GM23248 (cell line): ENCODE results near the gene BTBD16. TPM values are rescaled to one million over a fixed set of nuclear protein-coding genes. Genes with fewer than 3 reads are reported as not detected.

Experiments
- DNase-seq: peaks from one replicate; pipeline ENCODE4 v3.0.0-alpha.2; 2015
- H2AFZ ChIP-seq: fragments of 200-600 bp; sonication (generic); 2 replicates; pipeline ENCODE4 v1.6.1; 2016; ENCODE audit warnings: antibody characterized with exemption
- H3F3A ChIP-seq: fragments of 200-600 bp; sonication (generic); 2 replicates; pipeline ENCODE4 v1.6.1; 2016; ENCODE audit warnings: mild to moderate bottlenecking, antibody characterized with exemption, mixed run types; ENCODE audit not compliant: insufficient read depth
- H3K27ac ChIP-seq: fragments of 200-600 bp; sonication (generic); 2 replicates; pipeline ENCODE4 v1.5.1; 2016; ENCODE audit warnings: mild to moderate bottlenecking
- H3K27me3 ChIP-seq: fragments of 200-600 bp; sonication (generic); replicated peaks from 2 replicates; pipeline ENCODE4 v1.6.1; 2016; ENCODE audit warnings: mild to moderate bottlenecking; ENCODE audit not compliant: insufficient read depth
- H3K36me3 ChIP-seq: fragments of 200-600 bp; sonication (generic); 2 replicates; pipeline ENCODE4 v1.6.1; 2016; ENCODE audit warnings: low read depth, mild to moderate bottlenecking
- H3K4me1 ChIP-seq: fragments of 200-600 bp; sonication (generic); 2 replicates; pipeline ENCODE4 v1.6.1; 2016; ENCODE audit warnings: mild to moderate bottlenecking; ENCODE audit not compliant: insufficient read depth
- H3K4me2 ChIP-seq: fragments of 200-600 bp; sonication (generic); one replicate; pipeline ENCODE4 v1.6.1; 2016; ENCODE audit warnings: mild to moderate bottlenecking; ENCODE audit not compliant: unreplicated experiment
- H3K4me3 ChIP-seq: fragments of 200-600 bp; sonication (generic); 2 replicates; pipeline ENCODE4 v1.5.1; 2016; ENCODE audit warnings: mild to moderate bottlenecking
- H3K79me2 ChIP-seq: fragments of 200-600 bp; sonication (generic); 2 replicates; pipeline ENCODE4 v1.6.1; 2016; ENCODE audit warnings: mild to moderate bottlenecking; ENCODE audit not compliant: insufficient read depth
- H3K9ac ChIP-seq: fragments of 200-600 bp; sonication (generic); 2 replicates; pipeline ENCODE4 v1.6.1; 2016; ENCODE audit warnings: mild to moderate bottlenecking
- H3K9me2 ChIP-seq: fragments of 200-600 bp; sonication (generic); 2 replicates; pipeline ENCODE4 v1.6.1; 2016; ENCODE audit warnings: mixed run types, mild to moderate bottlenecking, moderate library complexity; ENCODE audit not compliant: insufficient read depth
- H3K9me3 ChIP-seq: fragments of 200-600 bp; sonication (generic); one replicate; pipeline ENCODE4 v1.6.1; 2017; ENCODE audit warnings: low read depth
- H4K20me1 ChIP-seq: fragments of 200-600 bp; sonication (generic); 2 replicates; pipeline ENCODE4 v1.6.0; 2016; ENCODE audit not compliant: insufficient read depth
- EZH2 ChIP-seq: fragments of 200-600 bp; sonication (generic); IDR thresholded peaks from 2 replicates; pipeline ENCODE4 v1.6.1; 2018; ENCODE audit warnings: antibody characterized with exemption, mild to moderate bottlenecking; ENCODE audit not compliant: insufficient read depth, poor library complexity, severe bottlenecking
- EZH2phosphoT487 ChIP-seq: fragments of 200-600 bp; sonication (generic); IDR thresholded peaks from 2 replicates; pipeline ENCODE4 v1.6.1; 2018; ENCODE audit warnings: antibody characterized with exemption, moderate library complexity, mild to moderate bottlenecking, low read depth; ENCODE audit not compliant: insufficient read depth
- WGBS, 2 experiments: methylation state at CpG; one replicate each; pipeline ENCODE4 v1.1.6; 2015 to 2017; ENCODE audit warnings: low lambda C conversion rate in 2 of 2, low coverage in 1 of 2; ENCODE audit errors: missing lambda C conversion rate in 2 of 2; 5-methylcytosine and 5-hydroxymethylcytosine counted together
- in situ Hi-C: fragments of 300-500 bp; cut with MboI; formaldehyde crosslinking; loops from 2 replicates; pipeline ENCODE4 v1.15.0; 2020
- polyA plus RNA-seq: library from polyadenylated mRNA; unstranded; fragments of >200 nt; fragmentation: Nextera tagmentation; extraction: Ambion mirVana; gene quantifications from 2 replicates; pipeline ENCODE4 v1.2.1, GENCODE V29; 2016
- total RNA-seq: library from RNA; depleted of rRNA; stranded (reverse); fragments of >200 nt; shearing (Covaris generic); gene quantifications from 2 replicates; pipeline ENCODE4 v1.2.3, GENCODE V29; 2014

Gene BTBD16
- total and polyA plus RNA-seq, 2 experiments from 2014 or later = not detected

DNA sequence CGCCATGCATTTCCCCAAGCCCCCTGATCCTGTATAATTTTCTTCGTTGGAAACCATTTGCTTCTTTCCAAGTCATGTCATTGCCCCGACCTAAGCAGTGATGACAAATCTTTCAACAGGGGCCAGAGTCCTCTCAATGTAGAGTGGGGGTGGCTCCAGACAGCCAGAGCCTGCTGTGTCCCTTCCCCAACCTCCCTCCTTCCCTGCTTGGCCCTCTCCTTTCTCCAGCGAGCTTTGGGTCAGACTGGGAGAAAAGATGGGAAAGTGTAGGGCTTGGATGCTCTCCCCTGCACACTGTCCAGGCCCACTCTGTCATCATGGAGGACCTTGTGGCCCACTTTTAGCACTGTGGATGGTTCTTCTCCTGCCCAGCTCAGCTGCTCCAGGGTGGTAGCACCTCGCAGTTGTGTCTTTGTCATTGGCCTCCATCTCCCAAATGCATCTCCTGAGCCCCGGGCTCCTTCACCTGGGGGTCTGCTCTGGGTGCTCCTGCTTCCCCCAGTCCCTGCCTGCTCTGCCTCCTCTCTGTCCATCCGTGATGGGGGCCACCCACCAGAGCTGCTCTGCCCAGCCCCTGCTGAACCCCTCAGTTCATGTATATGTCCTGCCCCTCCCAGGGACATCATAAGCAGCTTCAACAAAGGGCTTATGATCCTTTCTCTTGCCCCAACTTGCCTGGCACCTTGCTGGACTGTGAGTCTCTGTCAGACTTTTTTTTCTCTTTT lies 37.5 kb downstream of the BTBD16 start:
- peak overlapping the region; percentile 80 for H3K9ac ChIP-seq
- H3K9me3 ChIP-seq = no peaks in the 10 kb centered on the region
- peak overlapping the region; percentile 68 for H3K4me3 ChIP-seq
- in situ Hi-C loops = no loop called here
- H4K20me1 ChIP-seq = no peaks in the 10 kb centered on the region
- peaks cover 19% of the 10 kb centered on the region for H3K4me1 ChIP-seq
- H3K27me3 ChIP-seq = no peaks in the 10 kb centered on the region
- H3F3A ChIP-seq = peaks cover 20% of the 10 kb centered on the region
- peak overlapping the region; percentile 96 for H3K27ac ChIP-seq
- H3K36me3 ChIP-seq = no peaks in the 10 kb centered on the region
- peak overlapping the region; percentile 73 for H2AFZ ChIP-seq
- H3K9me2 ChIP-seq = no peaks in the 10 kb centered on the region
- no peaks in the 10 kb centered on the region for H3K79me2 ChIP-seq
- 77 to 79% methylated on average over 7 of the region's 7 CpGs for WGBS, 2 experiments
- H3K4me2 ChIP-seq = peak overlapping the region; percentile 40
- no peak for TF ChIP-seq EZH2phosphoT487
- TF ChIP-seq EZH2 = no peak
- DNase-seq = no peak

DNA sequence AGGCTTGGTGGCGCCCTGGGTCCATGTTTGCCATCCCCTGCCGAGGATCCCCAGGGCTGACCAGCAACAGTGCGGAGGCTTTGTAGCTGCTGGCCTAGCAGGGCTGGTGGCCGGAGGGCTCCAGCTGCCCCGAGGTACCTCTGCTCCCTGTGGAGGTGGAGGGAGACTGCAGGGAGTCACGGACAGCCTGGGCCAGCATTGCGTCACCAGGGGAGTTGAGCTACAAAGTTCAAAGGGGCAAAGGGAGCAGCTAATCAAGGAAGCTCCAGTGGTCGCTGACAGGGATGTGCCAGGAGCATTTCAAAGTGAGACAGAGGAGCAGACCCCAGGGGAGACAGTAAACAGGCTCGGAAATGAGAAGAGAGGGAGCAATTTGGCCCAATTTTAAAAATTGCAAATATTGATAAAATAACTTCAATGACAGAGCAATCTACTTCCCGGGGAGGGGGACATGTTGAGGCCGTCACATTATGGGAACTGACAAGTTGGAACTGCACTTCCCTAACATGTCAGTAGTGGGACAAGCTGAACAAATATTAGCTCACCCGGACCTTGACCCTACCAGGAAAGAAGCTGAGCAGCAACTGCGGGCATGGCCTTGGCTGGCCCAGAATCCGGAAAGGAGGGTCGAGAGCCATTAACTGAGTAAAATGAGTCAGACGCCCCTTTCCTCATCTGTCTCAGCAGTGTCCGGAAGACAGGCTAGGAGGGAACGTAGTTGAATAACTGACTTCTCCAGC lies 39.4 kb downstream of the BTBD16 start:
- no peak for DNase-seq
- peaks cover 19% of the 10 kb centered on the region for H3K4me1 ChIP-seq
- H3K9ac ChIP-seq = no peak overlapping the region
- no peak overlapping the region for H3K4me2 ChIP-seq
- H3K27me3 ChIP-seq = no peaks in the 10 kb centered on the region
- H3K9me3 ChIP-seq = no peaks in the 10 kb centered on the region
- H3K36me3 ChIP-seq = no peaks in the 10 kb centered on the region
- H3F3A ChIP-seq = peaks cover 20% of the 10 kb centered on the region
- H3K4me3 ChIP-seq = no peak overlapping the region
- no peaks in the 10 kb centered on the region for H3K79me2 ChIP-seq
- no peak overlapping the region for H2AFZ ChIP-seq
- H3K9me2 ChIP-seq = no peaks in the 10 kb centered on the region
- no peaks in the 10 kb centered on the region for H4K20me1 ChIP-seq
- in situ Hi-C loops = no loop called here
- 67 to 72% methylated on average over 18 of the region's 18 CpGs for WGBS, 2 experiments
- TF ChIP-seq EZH2 (no peak), EZH2phosphoT487 (no peak)
- no peak overlapping the region for H3K27ac ChIP-seq

DNA sequence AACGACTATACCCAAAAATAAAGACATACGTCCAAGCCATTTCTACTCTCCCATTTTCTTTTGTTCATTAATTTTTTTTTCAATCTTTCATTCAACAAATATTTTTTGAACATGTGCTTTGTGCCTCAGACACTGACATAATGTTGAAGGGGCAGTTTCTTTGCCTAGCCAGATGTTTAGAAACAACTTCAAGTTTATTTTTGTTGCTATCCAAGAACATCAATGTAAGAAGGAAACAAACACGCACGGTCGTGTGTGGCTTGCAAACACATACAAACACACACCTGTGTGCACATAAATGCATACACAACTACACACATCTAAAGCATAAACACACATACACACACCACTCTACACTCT lies 39.9 kb downstream of the BTBD16 start:
- TF ChIP-seq EZH2phosphoT487 = no peak
- TF ChIP-seq EZH2 = no peak
- Histone ChIP-seq H3K4me3 (no peak overlapping the region), H3F3A (peaks cover 20% of the 10 kb centered on the region), H3K9me2 (no peaks in the 10 kb centered on the region), H3K9me3 (no peaks in the 10 kb centered on the region), H3K79me2 (no peaks in the 10 kb centered on the region), H3K27me3 (no peaks in the 10 kb centered on the region), H2AFZ (no peak overlapping the region), H4K20me1 (no peaks in the 10 kb centered on the region), H3K36me3 (no peaks in the 10 kb centered on the region), H3K4me1 (peaks cover 19% of the 10 kb centered on the region), H3K9ac (no peak overlapping the region), H3K27ac (no peak overlapping the region), H3K4me2 (no peak overlapping the region)
- in situ Hi-C loops = no loop called here
- WGBS, 2 experiments = 56 to 57% methylated on average over 5 of the region's 5 CpGs
- no peak for DNase-seq

DNA sequence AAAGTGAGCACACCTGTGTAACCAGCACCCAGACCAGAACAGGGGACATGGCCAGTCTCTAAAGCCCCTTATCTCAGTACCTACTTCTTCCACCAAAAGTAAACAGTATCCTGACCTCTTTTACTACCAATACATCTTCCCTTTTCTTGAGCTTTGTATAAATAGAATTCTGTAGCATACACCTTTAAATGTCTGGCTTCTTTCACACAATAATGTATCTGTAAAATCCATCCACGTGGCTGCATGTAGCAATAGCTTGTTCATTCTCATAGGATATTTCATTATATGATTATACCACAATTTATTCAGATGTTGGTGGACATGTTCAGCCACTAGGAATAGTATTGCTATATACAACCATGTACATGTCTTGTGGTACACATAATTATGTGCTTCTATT lies 40.6 kb downstream of the BTBD16 start:
- Histone ChIP-seq H3K4me3 (no peak overlapping the region), H3K36me3 (no peaks in the 10 kb centered on the region), H3K4me1 (peaks cover 19% of the 10 kb centered on the region), H3K9ac (no peak overlapping the region), H3K9me3 (no peaks in the 10 kb centered on the region), H3F3A (peaks cover 20% of the 10 kb centered on the region), H2AFZ (no peak overlapping the region), H3K9me2 (no peaks in the 10 kb centered on the region), H3K27ac (no peak overlapping the region), H3K4me2 (no peak overlapping the region), H3K27me3 (no peaks in the 10 kb centered on the region), H3K79me2 (no peaks in the 10 kb centered on the region), H4K20me1 (no peaks in the 10 kb centered on the region)
- no peak for DNase-seq
- TF ChIP-seq EZH2phosphoT487 (no peak), EZH2 (no peak)
- in situ Hi-C loops = no loop called here
- WGBS, 2 experiments = 40 to 42% methylated on average over 1 of the region's 1 CpG
